ENCODE data around the gene PPM1D.

Gene PPM1D

GRCh38 chr17:60653569-60653968 lies 53.6 kb downstream of the PPM1D start (continued):
- TF ChIP-seq PRDM6 (tag by site-specific recombination; IDR thresholded peaks at IDR 0.05), result no peak
- TF ChIP-seq ZNF362 (tag by site-specific recombination; IDR thresholded peaks at IDR 0.05), result no peak

- ChIA-PET POLR2A (interaction anchor here (0.5 kb wide), 1 partner anchor 54 kb away, joined by 4 read pairs; no protein-coding TSS in a partner anchor), CTCF (interaction anchor here (0.8 to 3.1 kb wide), 3 partner anchors 10 to 18 kb away, joined by 3 to 12 read pairs (median 3); no protein-coding TSS in a partner anchor)
- TF ChIP-seq ZNF580 (tag by site-specific recombination; IDR thresholded peaks at IDR 0.05) (no peak), ZBTB20 (tag by site-specific recombination; IDR thresholded peaks at IDR 0.05) (no peak), ZFHX2 (tag by site-specific recombination; conservative IDR thresholded peaks at IDR 0.05) (no peak)
- H3K27ac ChIP-seq (ENCODE audit: extremely low read depth, low read depth, low read length), result no peak overlapping the region
- no peak overlapping the region for H3K4me3 ChIP-seq (ENCODE audit: low read depth, low read length)
- H3K9me3 ChIP-seq (ENCODE audit: control insufficient read depth, insufficient read depth, low read depth, low read length), result no peaks in the 10 kb centered on the region
- H3K36me3 ChIP-seq (ENCODE audit: control insufficient read depth in 2 of 2, insufficient read depth in 1 of 2, low read length in 2 of 2), result peaks cover 30 to 40% of the 10 kb centered on the region in 2 experiments
- H3K4me1 ChIP-seq (ENCODE audit: control insufficient read depth, insufficient read depth, low read length), result no peaks in the 10 kb centered on the region
Measured at GRCh38 chr17:60656499-60656898, 56.5 kb downstream of the PPM1D start.

- no peaks in the 10 kb centered on the region for H3K9me3 ChIP-seq (ENCODE audit: control insufficient read depth, insufficient read depth, low read depth, low read length)
- H3K4me3 ChIP-seq (ENCODE audit: low read depth, low read length), result no peak overlapping the region
- ChIA-PET POLR2A (interaction anchor here (0.7 to 1.4 kb wide), 2 partner anchors 18 to 20 kb away, joined by 4 to 5 read pairs; partner anchors contain the start of gene BCAS3), CTCF (interaction anchor here (3.1 kb wide), 1 partner anchor 21 kb away, joined by 12 read pairs; no protein-coding TSS in a partner anchor)
- H3K27ac ChIP-seq (ENCODE audit: extremely low read depth, low read depth, low read length), result no peak overlapping the region
- H3K4me1 ChIP-seq (ENCODE audit: control insufficient read depth, insufficient read depth, low read length), result no peaks in the 10 kb centered on the region
- H3K36me3 ChIP-seq (ENCODE audit: control insufficient read depth in 2 of 2, insufficient read depth in 1 of 2, low read length in 2 of 2), result peaks cover 22 to 51% of the 10 kb centered on the region in 2 experiments
- TF ChIP-seq PRDM6 (tag by site-specific recombination; IDR thresholded peaks at IDR 0.05), result 0 out of 2 replicates have a peak, but pooled peaks have one; percentile 24
- no peak for TF ChIP-seq ZNF16 (tag by site-specific recombination; IDR thresholded peaks at IDR 0.05; ENCODE audit: low read depth)
Measured at GRCh38 chr17:60659156-60659555, 59.2 kb downstream of the PPM1D start.

GRCh38 chr17:60661489-60661888 lies 61.5 kb downstream of the PPM1D start:
- H3K36me3 ChIP-seq (ENCODE audit: control insufficient read depth in 2 of 2, insufficient read depth in 1 of 2, low read length in 2 of 2), result peaks cover 26 to 69% of the 10 kb centered on the region in 2 experiments
- ChIA-PET POLR2A (no interaction called here), CTCF (interaction anchor here (0.7 to 2.4 kb wide), 2 partner anchors 19 to 21 kb away, joined by 4 to 7 read pairs; no protein-coding TSS in a partner anchor)
- no peak overlapping the region for H3K27ac ChIP-seq (ENCODE audit: extremely low read depth, low read depth, low read length)
- no peak for TF ChIP-seq ZNF114 (tag by site-specific recombination; IDR thresholded peaks at IDR 0.05)
- TF ChIP-seq ZNF600 (tag by site-specific recombination; IDR thresholded peaks at IDR 0.05), result no peak
- TF ChIP-seq ZNF404 (tag by site-specific recombination; IDR thresholded peaks at IDR 0.05), result no peak
- TF ChIP-seq ZNF639 (tag by site-specific recombination; IDR thresholded peaks at IDR 0.05), result no peak
- TF ChIP-seq ZNF660 (tag by site-specific recombination; IDR thresholded peaks at IDR 0.05), result no peak
- TF ChIP-seq ZNF561 (tag by site-specific recombination; IDR thresholded peaks at IDR 0.05; ENCODE audit: borderline replicate concordance), result no peak
- TF ChIP-seq INSM2 (tag by site-specific recombination; IDR thresholded peaks at IDR 0.05), result no peak
- H3K4me3 ChIP-seq (ENCODE audit: low read depth, low read length), result no peak overlapping the region
- no peaks in the 10 kb centered on the region for H3K4me1 ChIP-seq (ENCODE audit: control insufficient read depth, insufficient read depth, low read length)
- no peaks in the 10 kb centered on the region for H3K9me3 ChIP-seq (ENCODE audit: control insufficient read depth, insufficient read depth, low read depth, low read length)

All from HEK293 (cell line).